OCI-LY7 (cell line): ENCODE measurements around the gene AEN. TPM values are rescaled to one million over a fixed set of nuclear protein-coding genes. Genes with fewer than 3 reads are reported as not detected.

ENCODE experiments used
- BruUV-seq: library from RNA; stranded (reverse); fragments of 400-500 nt; replicated peaks from 2 replicates; lab custom pipeline; 2021; lab: Mats Ljungman, UMichigan
- CTCF ChIA-PET: fragments of 300-600 bp; sonication (Branson Sonifier 250); formaldehyde crosslinking; loops from one replicate; lab custom pipeline; 2022; ENCODE audit warnings: antibody characterized with exemption; ENCODE audit not compliant: unreplicated experiment; lab: Charles Lee
- POLR2A ChIA-PET: fragments of 300-600 bp; sonication (Branson Sonifier 250); formaldehyde crosslinking; loops from one replicate; lab custom pipeline; 2022; ENCODE audit warnings: antibody characterized with exemption; lab: Charles Lee
- DNase-seq: peaks from one replicate; pipeline ENCODE4 v3.0.0-alpha.2; 2015; ENCODE audit warnings: low spot score
- H2AFZ ChIP-seq: fragments of 200-600 bp; sonication (generic), shearing (Covaris generic); 2 replicates; pipeline ENCODE4 v1.6.1; 2014; ENCODE audit warnings: mild to moderate bottlenecking, antibody characterized with exemption, low read length, moderate library complexity
- H3K27ac ChIP-seq: fragments of 200-600 bp; sonication (generic); 2 replicates; pipeline ENCODE4 v1.5.1; 2014; ENCODE audit warnings: mixed run types, low read depth, mild to moderate bottlenecking, moderate library complexity, low read length, inconsistent platforms; ENCODE audit not compliant: poor library complexity, severe bottlenecking
- H3K36me3 ChIP-seq: fragments of 200-600 bp; sonication (generic); 2 replicates; pipeline ENCODE4 v1.6.1; 2014; ENCODE audit warnings: mild to moderate bottlenecking, antibody characterized with exemption, low read length, moderate library complexity, mixed read lengths; ENCODE audit not compliant: insufficient read depth
- H3K4me1 ChIP-seq: fragments of 200-600 bp; sonication (generic); 2 replicates; pipeline ENCODE4 v1.5.1; 2014; ENCODE audit warnings: mild to moderate bottlenecking, low read length; ENCODE audit not compliant: insufficient read depth, poor library complexity, severe bottlenecking
- H3K4me2 ChIP-seq: fragments of 200-600 bp; sonication (generic); 2 replicates; pipeline ENCODE4 v1.6.1; 2014; ENCODE audit warnings: mild to moderate bottlenecking, low read length
- H3K4me3 ChIP-seq: fragments of 200-600 bp; sonication (generic); 2 replicates; pipeline ENCODE4 v1.5.1; 2014; ENCODE audit warnings: mild to moderate bottlenecking, low read depth, low read length; ENCODE audit not compliant: poor library complexity, severe bottlenecking
- H3K79me2 ChIP-seq: fragments of 200-600 bp; sonication (generic); 2 replicates; pipeline ENCODE4 v1.6.1; 2016; ENCODE audit warnings: low read depth, mild to moderate bottlenecking, low read length, moderate library complexity, mixed read lengths; ENCODE audit not compliant: insufficient read depth
- H3K9me2 ChIP-seq: fragments of 200-600 bp; sonication (generic); 2 replicates; pipeline ENCODE4 v1.6.1; 2016; ENCODE audit warnings: mild to moderate bottlenecking, low read length, mixed read lengths; ENCODE audit not compliant: insufficient read depth
- H3K9me3 ChIP-seq: fragments of 200-600 bp; sonication (generic); 2 replicates; pipeline ENCODE4 v1.6.1; 2014; ENCODE audit warnings: mild to moderate bottlenecking, mixed run types, low read length, mixed read lengths
- H4K20me1 ChIP-seq: fragments of 200-600 bp; sonication (generic); 2 replicates; pipeline ENCODE4 v1.6.1; 2014; ENCODE audit warnings: mild to moderate bottlenecking, antibody characterized with exemption, low read length, moderate library complexity, mixed read lengths; ENCODE audit not compliant: insufficient read depth
- CTCF ChIP-seq: fragments of 200-600 bp; sonication (generic); conservative IDR thresholded peaks from 2 replicates; pipeline ENCODE4 v1.5.1; 2014; ENCODE audit warnings: mild to moderate bottlenecking, antibody characterized with exemption, low read length, moderate library complexity, mixed read lengths
- EZH2phosphoT487 ChIP-seq: fragments of 200-600 bp; sonication (generic); IDR thresholded peaks from 2 replicates; pipeline ENCODE4 v1.6.1; 2018; ENCODE audit warnings: low read depth, borderline replicate concordance, mild to moderate bottlenecking, mixed run types, antibody characterized with exemption, low read length, moderate library complexity, mixed read lengths
- intact Hi-C: fragments of 100-400 bp; cut with micrococcal nuclease; formaldehyde crosslinking; loops from one replicate; pipeline ENCODE4 v1.10.0; 2022; ENCODE audit not compliant: unreplicated experiment
- total RNA-seq, 2 experiments: library from RNA; depleted of rRNA in 1 of 2; stranded (reverse); fragments of >200 nt in 1 of 2; shearing (Covaris generic) in 1 of 2; gene quantifications; 2 replicates each; pipeline ENCODE4 v1.2.3, GENCODE V29; 2014 to 2022

Gene AEN
- total RNA-seq, 2 experiments from 2014 or later = 43.1 to 66.6 TPM

- Histone ChIP-seq H4K20me1 (no peaks in the 10 kb centered on the region), H3K27ac (no peak overlapping the region), H3K4me3 (no peak overlapping the region), H3K79me2 (no peaks in the 10 kb centered on the region), H3K36me3 (no peaks in the 10 kb centered on the region), H3K4me1 (peaks cover 19% of the 10 kb centered on the region), H2AFZ (peak overlapping the region; percentile 74), H3K9me3 (no peaks in the 10 kb centered on the region), H3K9me2 (no peaks in the 10 kb centered on the region), H3K4me2 (no peak overlapping the region)
- no peak for DNase-seq
- no TSS peak for BruUV-seq
- intact Hi-C loops = no loop called here
- POLR2A ChIA-PET = interaction anchor here (1.0 kb wide), 1 partner anchor 82 kb away, joined by 3 read pairs; no protein-coding TSS in a partner anchor
- TF ChIP-seq CTCF (no peak), EZH2phosphoT487 (no peak)
- CTCF ChIA-PET = no interaction called here
Observed at GRCh38 chr15:88615303-88616107, 5.6 kb upstream of the AEN start.

- H2AFZ ChIP-seq = peak overlapping the region; percentile 74; the same call in 1 of the 2 replicates
- H3K27ac ChIP-seq = no peak overlapping the region
- peaks cover 15% of the 10 kb centered on the region for H3K4me1 ChIP-seq
- BruUV-seq = no TSS peak
- TF ChIP-seq EZH2phosphoT487 (no peak), CTCF (no peak)
- peaks cover 1% of the 10 kb centered on the region; the same call in 1 of the 2 replicates for H3K79me2 ChIP-seq
- no peak overlapping the region for H3K4me3 ChIP-seq
- no peak overlapping the region for H3K4me2 ChIP-seq
- DNase-seq = no peak
- no peaks in the 10 kb centered on the region for H4K20me1 ChIP-seq
- H3K9me3 ChIP-seq = no peaks in the 10 kb centered on the region
- H3K9me2 ChIP-seq = no peaks in the 10 kb centered on the region
- CTCF ChIA-PET = no interaction called here
- no peaks in the 10 kb centered on the region for H3K36me3 ChIP-seq
- POLR2A ChIA-PET = interaction anchor here (1.0 kb wide), 1 partner anchor 83 kb away, joined by 3 read pairs; no protein-coding TSS in a partner anchor
- intact Hi-C loops = no loop called here
Observed at GRCh38 chr15:88616240-88616639, 4.9 kb upstream of the AEN start.
